HG02678 (cell line): ENCODE measurements around the gene ABCA9.
"Not testable (repeated sequence)": the region's sequence is repeated elsewhere in the genome, so short reads cannot be mapped to it uniquely, and the experiment has no call there.

ENCODE experiments used
- ATAC-seq: cut with Tn5 transposase; IDR thresholded peaks from one replicate; pipeline ENCODE4 v1.9.1; 2021; ENCODE audit warnings: mild to moderate bottlenecking, moderate library complexity; ENCODE audit not compliant: unreplicated experiment

The ABCA9 gene, protein sequence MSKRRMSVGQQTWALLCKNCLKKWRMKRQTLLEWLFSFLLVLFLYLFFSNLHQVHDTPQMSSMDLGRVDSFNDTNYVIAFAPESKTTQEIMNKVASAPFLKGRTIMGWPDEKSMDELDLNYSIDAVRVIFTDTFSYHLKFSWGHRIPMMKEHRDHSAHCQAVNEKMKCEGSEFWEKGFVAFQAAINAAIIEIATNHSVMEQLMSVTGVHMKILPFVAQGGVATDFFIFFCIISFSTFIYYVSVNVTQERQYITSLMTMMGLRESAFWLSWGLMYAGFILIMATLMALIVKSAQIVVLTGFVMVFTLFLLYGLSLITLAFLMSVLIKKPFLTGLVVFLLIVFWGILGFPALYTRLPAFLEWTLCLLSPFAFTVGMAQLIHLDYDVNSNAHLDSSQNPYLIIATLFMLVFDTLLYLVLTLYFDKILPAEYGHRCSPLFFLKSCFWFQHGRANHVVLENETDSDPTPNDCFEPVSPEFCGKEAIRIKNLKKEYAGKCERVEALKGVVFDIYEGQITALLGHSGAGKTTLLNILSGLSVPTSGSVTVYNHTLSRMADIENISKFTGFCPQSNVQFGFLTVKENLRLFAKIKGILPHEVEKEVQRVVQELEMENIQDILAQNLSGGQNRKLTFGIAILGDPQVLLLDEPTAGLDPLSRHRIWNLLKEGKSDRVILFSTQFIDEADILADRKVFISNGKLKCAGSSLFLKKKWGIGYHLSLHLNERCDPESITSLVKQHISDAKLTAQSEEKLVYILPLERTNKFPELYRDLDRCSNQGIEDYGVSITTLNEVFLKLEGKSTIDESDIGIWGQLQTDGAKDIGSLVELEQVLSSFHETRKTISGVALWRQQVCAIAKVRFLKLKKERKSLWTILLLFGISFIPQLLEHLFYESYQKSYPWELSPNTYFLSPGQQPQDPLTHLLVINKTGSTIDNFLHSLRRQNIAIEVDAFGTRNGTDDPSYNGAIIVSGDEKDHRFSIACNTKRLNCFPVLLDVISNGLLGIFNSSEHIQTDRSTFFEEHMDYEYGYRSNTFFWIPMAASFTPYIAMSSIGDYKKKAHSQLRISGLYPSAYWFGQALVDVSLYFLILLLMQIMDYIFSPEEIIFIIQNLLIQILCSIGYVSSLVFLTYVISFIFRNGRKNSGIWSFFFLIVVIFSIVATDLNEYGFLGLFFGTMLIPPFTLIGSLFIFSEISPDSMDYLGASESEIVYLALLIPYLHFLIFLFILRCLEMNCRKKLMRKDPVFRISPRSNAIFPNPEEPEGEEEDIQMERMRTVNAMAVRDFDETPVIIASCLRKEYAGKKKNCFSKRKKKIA (N-terminal part only)

DNA sequence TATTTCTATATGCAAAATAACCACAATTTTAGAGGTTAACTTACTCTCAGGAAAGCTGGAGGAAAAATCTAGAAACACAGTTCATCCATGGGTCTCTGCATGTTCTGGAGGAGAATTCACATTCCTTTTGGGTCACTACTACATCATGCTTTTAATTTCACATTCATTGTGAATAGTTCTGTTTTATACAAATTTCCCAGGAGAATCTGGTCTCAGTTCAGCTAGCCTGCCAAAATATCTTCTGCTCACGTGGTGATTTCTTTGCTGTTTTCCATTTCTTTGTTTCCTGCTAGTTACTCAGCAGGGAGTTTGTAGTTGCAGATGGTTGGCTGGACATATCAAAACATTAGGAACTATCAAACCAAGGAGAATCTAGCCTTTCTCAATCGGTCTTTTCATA is at the start of gene ABCA9:
ABCA9 (minus strand) TSS at position 106 of the 400 bp plus-strand sequence. CDS start 9,801 bp downstream, outside the sequence.
- ATAC-seq = no peak

DNA sequence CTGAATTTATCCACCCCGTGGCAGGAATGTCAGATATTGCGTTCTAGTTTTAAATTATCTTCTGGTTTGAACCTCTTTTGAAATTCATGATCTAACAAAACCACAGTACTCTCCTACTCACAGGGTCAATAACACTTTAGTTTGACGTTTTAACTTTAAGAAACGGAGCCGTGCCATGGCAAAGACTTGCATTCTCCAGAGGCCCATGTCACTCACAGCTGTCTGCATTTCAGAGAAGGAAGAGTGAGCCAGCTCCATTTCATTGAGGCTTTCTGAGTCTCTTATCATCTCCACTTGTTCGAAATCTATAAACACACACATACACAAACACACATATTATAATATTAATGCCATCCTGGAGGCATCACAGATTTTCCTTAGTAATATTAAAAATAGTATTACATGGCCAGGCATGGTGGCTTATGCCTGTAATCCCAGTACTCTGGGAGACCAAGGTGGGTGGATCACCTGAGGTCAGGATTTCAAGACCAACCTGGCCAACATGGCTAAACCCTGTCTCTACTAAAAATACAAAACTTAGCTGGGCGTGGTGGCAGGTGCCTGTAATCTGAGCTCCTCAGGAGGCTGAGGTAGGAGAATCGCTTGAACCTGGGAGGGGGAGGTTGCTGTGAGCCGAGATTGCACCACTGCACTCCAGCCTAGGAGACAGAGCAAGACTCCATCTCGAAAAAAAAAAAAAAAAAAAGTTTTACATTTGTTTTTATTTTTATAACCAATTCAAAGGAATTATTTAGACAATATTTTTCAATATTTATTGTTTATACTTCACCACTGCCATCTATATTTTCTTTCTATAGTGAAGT is 45.4 kb upstream of the ABCA9 start:
- no peak for ATAC-seq

DNA sequence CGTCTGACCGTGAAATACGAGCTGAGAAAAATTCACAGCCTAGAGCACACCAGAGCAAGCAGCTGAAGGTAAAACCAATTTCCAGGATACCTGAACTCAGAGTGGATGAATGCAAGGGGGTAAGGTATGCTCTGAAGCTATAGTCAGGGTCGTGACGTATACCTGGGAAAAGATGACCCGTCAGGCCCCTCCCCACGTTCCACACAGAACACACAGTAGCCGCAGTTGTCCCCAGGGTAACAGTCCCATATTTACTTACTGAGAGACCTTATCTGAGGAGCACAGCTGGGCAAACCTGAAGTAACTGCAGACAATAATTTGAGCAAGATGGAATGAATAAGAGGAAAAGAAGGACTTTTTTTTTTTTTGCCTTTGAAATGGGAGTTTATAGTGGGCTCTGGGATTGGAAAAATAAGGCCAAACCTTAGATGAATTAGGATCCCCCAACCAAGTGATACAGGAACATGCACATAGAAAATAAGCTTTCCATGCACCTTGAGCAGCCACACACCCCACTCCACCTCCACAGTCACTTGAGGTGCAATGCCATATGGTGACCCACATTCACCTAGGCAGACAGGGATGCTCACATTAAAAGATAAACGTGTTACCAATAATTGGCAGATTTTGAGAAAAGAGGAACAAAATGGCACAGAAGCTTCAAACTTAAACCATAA is 43.0 kb upstream of the ABCA9 start:
- ATAC-seq = no peak

DNA sequence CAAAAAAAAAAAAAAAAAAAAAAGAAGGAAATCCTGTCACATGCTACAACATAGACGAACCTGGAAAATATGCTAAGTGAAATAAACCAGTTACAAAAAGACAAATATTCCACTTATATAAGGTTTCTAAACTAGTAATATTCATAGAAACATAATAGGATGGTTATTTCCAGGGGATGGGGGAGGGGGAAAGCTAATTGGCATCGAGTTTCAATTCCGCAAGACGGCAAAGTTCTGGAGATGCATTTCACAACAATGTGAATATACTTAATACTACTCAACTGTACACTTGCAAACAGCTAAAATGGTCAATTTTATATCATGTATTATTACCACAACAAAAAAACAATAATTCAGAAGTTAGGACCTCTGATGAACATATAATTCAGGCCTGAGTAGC is 37.9 kb upstream of the ABCA9 start:
- no peak for ATAC-seq

DNA sequence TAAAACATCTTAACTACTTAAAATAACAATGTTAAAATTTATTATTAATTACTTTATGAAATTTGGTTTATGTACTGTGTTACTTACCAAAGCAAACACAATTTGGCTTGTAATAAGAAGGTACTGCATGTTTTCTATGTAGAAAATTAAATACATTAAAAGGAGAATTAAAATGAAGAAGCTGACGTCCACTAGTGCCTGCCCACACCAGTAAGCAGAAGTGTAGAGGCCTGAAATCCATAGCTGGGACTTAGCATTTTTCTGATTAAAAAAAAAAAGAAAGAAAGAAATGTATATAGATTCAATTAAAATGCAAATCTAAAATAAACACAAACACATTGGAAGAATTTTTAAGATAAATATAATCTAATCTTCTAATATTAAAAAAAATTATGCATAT is 35.8 kb upstream of the ABCA9 start:
- no peak for ATAC-seq

DNA sequence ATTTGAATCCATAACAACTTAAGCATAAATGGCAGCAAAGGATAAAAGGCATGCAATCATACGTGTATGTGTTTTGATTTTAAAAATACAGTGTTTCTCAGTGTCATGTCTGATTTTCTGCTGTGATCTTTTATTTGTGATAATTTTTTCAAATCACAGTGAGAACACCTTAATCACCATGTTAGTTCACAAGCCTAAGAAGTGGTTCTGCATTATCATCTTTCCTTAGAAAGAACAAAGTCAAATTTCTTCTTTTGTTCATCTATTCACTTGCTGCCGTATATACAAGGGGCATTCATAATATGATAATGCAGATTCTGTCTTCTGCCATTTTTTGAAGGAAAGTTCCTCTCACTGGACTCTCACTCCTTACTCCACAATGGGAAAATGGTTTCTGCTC is 33.3 kb upstream of the ABCA9 start:
- ATAC-seq = no peak

DNA sequence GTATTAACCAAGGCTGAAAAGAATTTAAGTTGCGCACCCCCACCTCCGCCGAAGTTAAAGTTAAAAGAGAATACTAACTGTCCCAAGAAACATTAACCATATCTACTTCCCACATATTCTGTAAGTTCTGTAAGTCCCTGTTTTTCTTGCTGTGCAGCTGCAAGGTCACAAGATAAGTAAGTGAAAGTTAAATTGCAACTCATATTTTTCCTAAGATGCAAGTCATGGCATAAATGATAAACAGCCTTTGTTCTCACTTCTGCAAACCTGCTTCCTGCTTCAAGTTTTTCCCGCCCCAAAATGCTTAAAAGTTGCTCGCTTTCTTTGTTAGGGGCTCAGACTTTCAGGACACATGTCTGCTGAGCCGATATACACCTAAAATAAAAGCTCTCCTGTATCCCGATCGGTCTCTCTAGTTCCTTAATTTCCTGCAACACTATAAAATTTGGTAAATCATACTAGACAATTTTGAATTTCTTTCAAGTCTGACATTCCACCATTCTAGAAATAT is 32.6 kb upstream of the ABCA9 start:
- no peak for ATAC-seq

DNA sequence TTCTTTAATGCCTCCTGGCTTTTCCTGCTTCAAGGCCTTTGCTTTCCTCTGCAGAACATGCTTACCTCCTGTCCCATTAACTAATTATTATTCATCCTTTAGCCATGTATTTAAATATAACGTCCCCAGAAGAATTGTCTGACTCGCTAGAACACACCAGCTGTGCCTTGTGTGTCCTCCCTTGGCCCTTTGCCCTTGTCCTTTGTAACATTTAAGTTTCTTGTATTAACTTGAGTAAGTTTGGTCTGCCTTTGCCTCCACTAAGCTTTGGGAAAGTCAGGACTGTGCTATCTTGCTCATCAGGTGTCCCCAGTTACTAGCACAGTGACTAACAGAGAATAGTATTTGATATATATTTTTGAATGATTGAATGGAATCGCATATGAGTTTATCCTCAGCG is 29.6 kb upstream of the ABCA9 start:
- no peak for ATAC-seq

DNA sequence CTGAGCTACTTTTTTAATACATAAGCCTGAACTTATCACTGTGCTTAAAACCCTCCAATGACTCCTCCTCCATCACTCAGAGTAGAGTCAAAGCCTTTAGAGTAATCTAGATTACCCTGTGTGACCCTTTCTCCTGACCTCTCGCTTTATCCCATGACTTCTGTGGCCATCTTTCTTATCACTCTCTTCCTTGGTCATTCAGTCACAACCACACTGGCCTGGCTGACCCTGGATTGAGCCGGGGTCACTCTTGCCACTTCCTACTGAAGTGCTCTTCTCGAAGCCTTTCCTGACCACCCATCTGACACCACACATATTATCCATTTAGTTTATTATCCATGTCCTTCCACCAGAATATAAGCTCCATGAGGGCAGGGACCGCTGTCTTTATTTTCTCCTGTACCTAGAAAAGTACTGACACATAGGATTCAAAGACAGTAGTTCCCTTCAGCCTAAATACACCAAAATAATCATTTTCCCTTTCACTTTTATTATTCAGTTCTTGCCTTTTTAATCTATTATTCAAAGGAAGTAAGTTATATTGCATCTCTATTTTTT is 28.0 kb upstream of the ABCA9 start:
- no peak for ATAC-seq

DNA sequence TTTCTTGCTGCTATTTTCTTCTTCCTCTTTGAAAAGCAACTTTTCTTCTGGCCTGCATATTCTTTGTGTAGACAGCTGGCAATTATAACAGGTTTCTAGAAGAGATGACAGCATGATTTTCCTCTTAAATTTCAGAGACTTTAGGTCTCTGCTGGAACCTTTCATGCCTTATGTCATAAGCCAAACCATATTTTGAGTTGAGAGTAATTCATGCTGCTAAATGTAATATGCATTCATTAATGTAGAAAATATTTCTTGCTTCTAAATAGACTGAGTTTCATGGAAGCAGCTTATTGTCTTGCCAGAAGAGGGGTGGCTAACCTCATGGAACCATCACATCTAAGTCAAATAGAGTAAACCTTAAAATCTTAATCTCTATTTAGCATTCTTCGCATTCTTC is 25.9 kb upstream of the ABCA9 start:
- ATAC-seq = no peak

DNA sequence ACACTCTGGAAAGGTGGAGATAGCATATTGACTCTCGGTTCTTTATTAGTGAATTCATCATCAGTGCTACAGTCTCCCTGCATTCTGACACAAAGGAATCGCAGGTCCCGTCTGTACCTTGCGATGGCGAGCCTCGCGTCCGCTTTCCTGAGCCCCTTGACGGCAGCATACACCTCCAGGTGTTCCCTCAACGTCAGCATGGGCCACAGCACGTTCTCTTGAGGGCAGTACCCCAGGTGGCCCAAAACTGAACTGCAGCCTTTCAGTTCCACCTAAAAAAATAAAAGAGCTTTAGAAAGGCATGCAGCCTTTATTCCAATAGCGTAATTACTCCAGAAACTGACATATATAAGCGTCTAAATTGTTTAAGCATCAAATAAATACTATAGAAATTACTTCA is 24.2 kb upstream of the ABCA9 start:
- no peak for ATAC-seq

DNA sequence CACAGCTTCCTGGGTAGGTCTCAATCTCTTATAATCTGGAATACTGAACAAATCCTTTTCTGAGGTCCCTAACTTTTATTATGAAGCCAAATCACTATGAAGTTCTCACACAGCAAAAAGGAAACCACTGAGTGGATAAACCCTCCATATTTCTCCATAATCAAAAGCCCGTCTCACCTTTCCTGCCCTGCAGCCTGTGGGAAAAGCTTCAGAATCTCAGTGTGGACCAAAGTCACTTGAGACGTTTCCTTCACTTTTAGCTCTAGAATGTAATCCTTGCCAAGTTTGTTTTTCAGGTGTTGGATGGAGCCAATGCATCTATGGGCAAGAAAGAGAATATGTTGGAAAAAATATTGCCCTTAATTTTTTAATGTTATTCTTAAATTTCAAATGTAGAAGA is 22.0 kb upstream of the ABCA9 start:
- no peak for ATAC-seq

DNA sequence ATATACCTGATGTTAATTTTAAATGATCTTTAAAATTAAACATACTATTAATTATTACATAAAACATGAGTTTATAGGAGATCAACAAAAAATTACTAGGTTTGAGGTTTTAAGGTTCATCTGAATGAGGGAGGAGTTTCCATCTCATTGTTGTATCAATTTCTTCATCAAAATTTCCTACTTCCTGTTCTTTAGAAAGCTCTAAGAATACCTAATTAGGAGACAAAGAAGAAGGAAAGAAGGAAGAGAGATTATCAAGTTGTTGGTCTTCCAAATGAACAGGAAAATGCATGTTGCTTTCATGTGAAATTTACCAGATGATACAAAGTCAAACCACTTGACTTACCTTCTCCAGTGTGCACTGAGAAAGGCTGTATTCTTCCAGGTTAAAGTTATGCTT is 18.1 kb upstream of the ABCA9 start:
- ATAC-seq = no peak

DNA sequence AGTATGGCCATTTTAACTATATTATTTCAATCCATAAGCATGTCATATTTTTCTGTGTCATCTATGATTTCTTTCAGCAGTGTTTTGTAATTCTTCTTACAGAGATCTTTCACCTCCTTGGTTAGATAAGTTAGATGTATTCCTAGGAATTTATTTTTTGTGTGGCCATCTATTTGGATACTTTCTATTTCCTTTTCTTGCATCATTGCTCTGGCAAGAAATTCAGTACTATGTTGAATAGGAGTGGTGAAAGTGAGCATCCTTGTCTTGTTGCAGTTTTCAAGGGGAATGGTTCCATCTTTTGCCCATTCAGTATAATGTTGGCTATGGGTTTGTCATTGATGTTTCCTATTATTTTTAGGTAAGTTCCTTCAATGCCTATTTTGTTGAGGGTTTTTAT is 15.1 kb upstream of the ABCA9 start:
- no peak for ATAC-seq

DNA sequence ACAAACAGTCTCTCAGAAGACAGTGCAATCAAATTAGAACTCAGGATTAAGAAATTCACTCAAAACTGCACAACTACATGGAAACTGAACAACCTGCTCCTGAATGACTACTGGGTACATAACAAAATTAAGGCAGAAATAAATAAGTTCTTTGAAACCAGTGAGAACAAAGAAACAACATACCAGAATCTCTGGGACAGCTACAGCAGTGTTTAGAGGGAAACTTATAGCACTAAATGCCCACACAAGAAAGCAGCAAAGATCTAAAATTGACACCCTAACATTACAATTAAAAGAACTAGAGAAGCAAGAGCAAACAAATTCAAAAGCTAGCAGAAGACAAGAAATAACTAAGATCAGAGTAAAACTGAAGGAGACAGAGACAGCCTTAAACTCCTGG is 12.7 kb upstream of the ABCA9 start:
- ATAC-seq = not testable (repeated sequence)

DNA sequence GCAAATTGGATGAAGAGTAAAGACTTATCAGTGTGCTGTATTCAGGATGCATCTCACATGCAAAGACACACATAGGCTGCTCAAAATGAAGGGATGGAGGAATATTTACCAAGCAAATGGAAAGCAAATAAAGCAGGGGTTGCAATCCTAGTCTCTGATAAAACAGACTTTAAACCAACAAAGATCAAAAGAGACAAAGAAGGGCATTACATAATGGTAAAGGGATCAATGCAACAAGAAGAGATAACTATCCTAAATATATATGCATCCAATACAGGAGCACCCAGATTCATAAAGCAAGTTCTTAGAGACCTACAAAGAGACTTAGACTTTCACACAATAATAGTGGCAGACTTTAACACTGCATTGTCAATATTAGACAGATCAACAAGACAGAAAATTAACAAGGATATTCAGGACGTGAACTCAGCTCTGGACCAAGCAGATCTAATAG is 12.1 kb upstream of the ABCA9 start:
- ATAC-seq = not testable (repeated sequence)

DNA sequence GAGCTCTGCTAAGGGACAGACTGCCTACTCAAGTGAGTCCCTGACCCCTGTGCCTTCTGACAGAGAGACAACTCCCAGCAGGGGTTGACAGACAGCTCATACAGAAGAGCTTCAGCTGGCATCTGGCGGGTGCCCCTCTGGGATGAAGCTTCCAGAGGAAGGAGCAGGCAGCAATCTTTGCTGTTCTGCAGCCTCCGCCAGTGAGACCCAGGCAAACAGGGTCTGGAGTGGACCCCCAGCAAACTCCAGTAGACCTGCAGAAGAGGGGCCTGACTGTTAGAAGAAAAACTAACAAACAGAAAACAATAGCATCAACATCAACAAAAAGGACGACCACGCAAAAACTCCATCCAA is 10.5 kb upstream of the ABCA9 start:
- not testable (repeated sequence) for ATAC-seq

DNA sequence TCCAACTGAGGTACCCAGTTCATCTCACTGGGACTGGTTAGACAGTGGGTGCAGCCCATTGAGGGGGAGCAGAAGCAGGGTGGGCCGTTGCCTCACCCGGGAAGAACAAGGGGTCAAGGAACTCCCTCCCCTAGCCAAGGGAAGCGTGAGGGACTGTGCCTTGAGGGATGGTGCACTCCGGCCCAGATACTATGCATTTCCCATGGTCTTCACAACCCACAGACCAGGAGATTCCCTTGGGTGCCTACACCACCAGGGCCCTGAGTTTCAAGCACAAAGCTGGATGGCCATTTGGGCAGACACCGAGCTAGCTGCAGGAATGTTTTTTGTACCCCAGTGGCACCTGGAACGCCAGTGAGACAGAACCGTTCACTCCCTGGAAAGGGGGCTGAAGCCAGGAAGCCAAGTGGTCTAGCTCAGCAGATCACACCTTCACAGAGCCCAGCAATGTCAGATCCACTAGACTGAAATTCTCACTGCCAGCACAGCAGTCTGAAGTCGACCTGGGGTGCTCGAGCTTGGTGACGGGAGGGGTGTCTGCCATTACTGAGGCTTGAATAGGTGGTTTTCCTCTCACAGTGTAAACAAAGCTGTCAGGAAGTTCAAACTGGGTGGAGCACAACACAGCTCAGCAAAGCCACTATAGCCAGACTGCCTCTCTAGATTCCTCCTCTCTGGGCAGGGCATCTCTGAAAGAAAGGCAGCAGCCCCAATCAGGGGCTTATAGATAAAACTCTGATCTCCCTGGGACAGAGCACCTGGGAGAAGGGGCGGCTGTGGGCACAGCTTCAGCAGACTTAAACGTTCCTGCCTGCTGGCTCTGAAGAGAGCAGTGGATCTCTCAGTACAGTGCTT is 9.9 kb upstream of the ABCA9 start:
- ATAC-seq = not testable (repeated sequence)
